ENCODE measurements around the gene SYT1. TPM values are rescaled to one million over a fixed set of nuclear protein-coding genes. Genes with fewer than 3 reads are reported as not detected.

Gene SYT1
- total RNA-seq, 1 experiment from 2014 or later, result 15.8 TPM

- Histone ChIP-seq H3K27me3 (ENCODE audit: insufficient read depth, low read length) (no peaks in the 10 kb centered on the region), H3K4ac (ENCODE audit: low read depth, low read length) (no peak overlapping the region), H4K20me1 (ENCODE audit: control insufficient read depth, insufficient read depth, insufficient read length) (no peaks in the 10 kb centered on the region), H4K91ac (ENCODE audit: insufficient read length, low read depth, low read length) (no peak overlapping the region), H3K79me2 (ENCODE audit: insufficient read depth, low read length) (no peaks in the 10 kb centered on the region; the same call in 1 of the 2 replicates), H3K23ac (ENCODE audit: insufficient read length, low read depth, low read length) (no peak overlapping the region), H2BK20ac (ENCODE audit: low read depth, low read length, poor library complexity, severe bottlenecking) (no peak overlapping the region), H2AK5ac (ENCODE audit: insufficient read length, low read length) (no peak overlapping the region), H3K4me1 (ENCODE audit: insufficient read depth, low read length) (peaks cover 2% of the 10 kb centered on the region; the same call in 1 of the 2 replicates), H3K56ac (ENCODE audit: insufficient read length, low read depth, low read length) (no peak overlapping the region), H3K9ac (ENCODE audit: extremely low read depth, insufficient read length, low read length) (no peak overlapping the region), H3K9me3 (ENCODE audit: control insufficient read depth, low read depth, low read length) (no peaks in the 10 kb centered on the region), H2BK5ac (ENCODE audit: insufficient read length, low read length) (no peak overlapping the region), H2BK12ac (ENCODE audit: insufficient read length, low read depth, low read length) (no peak overlapping the region), H3K18ac (ENCODE audit: insufficient read length, low read depth, low read length) (no peak overlapping the region), H3K4me2 (ENCODE audit: insufficient read depth, insufficient read length, low read length) (no peak overlapping the region), H2BK120ac (ENCODE audit: low read depth, low read length, poor library complexity, severe bottlenecking) (no peak overlapping the region), H2BK15ac (ENCODE audit: low read depth, low read length) (no peak overlapping the region), H3K14ac (ENCODE audit: insufficient read depth, low read length) (no peak overlapping the region), H2AFZ (ENCODE audit: low read length) (no peak overlapping the region), H4K8ac (replicated peaks; ENCODE audit: insufficient read length, low read depth, low read length) (no peak overlapping the region), H3K23me2 (ENCODE audit: insufficient read length, low read depth, low read length, poor library complexity, severe bottlenecking) (no peaks in the 10 kb centered on the region), H4K5ac (ENCODE audit: insufficient read length, low read depth, low read length) (no peak overlapping the region), H3K79me1 (ENCODE audit: insufficient read depth, low read depth, low read length, poor library complexity, severe bottlenecking) (no peaks in the 10 kb centered on the region), H3T11ph (ENCODE audit: low read length) (no peak overlapping the region), H3K27ac (ENCODE audit: insufficient read length, low read depth, low read length) (no peak overlapping the region)
- TF ChIP-seq CTCF (conservative IDR thresholded peaks at IDR 0.05), result no peak
- WGBS (ENCODE audit: extremely low coverage, insufficient read length, low lambda C conversion rate), result no CpG with 5 or more reads among the region's 2 CpGs
- DNase-seq, result peak; percentile 51
- Mint-ChIP-seq H3K27ac (peak overlapping the region in 2 of 3 experiments; percentile 53 to 87; a peak in 2 of 7 replicates), H3K9me3 (no peaks in the 10 kb centered on the region), H3K4me1 (peaks cover 34 to 35% of the 10 kb centered on the region in 2 experiments), H3K4me3 (no peak overlapping the region), H3K27me3 (ENCODE audit: low read depth) (no peaks in the 10 kb centered on the region), H3K36me3 (ENCODE audit: insufficient read depth in 1 of 3, low read depth in 3 of 3) (0 out of 7 replicates have a peak, but pooled peaks cover 0 to 2% (median 0%) of the 10 kb centered on the region in 3 experiments)
These were observed 20.9 kb downstream of the SYT1 start for GRCh38 chr12:78885466-78885865.

All from H9 (cell line).